ENCODE data around the gene MNX1.

The MNX1 gene

GRCh38 chr7:157032644-157033482, 22.4 kb upstream of the MNX1 start:
- DNase-seq (ENCODE audit: low read depth): no peak

DNA sequence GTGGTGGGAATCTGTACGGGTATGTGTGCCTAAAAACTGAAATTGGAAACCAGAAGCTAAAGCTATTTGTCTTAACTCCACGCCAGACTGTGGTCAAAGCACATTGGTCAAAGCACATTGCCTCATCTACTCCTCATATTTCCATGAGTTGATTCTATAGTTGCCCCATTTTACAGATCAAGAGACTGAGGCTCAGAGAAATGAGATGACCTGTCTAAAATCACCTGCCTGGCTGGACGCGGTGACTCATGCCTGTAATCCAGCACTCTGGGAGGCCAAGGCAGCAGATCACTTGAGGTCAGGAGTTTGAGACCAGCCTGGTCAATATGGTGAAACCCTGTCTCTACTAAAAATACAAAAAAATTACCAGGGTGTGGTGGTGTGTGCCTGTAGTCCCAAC, 21.7 kb upstream of the MNX1 start:
- DNase-seq (ENCODE audit: low read depth): no peak

DNA sequence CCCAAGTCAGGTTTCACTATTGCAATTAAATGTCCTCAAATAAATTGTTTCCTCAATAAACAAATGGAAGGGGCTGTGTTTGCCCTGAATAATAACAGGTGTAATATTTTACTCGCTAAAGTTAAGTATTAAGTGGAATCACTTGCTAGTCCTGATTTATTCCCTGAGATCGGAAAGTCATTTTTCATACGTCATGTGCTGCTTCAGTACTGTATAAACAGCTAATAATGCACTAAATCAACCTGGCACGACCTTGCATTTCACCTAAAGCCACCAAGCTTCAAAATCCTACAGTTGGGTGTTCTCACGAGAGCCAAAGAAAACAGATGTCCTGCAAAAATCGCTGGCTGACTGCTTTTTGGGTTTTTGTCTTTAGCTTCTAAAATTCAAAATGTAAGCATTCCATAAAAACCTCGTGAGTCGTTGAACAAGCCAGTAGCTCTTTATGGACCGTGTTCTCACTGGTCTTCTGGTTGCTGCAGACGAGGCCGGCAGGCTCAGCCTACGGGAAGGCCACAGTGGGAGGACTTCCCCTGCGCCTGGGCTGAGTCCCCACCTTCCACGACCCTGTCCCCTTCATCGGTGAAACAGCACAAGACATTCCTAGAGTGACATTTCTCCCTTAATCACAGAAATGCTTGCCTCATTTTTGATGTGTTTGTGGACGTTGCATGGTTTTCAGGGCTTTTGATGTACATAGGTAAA, 17.9 kb upstream of the MNX1 start:
- DNase-seq (ENCODE audit: low read depth): no peak

DNA sequence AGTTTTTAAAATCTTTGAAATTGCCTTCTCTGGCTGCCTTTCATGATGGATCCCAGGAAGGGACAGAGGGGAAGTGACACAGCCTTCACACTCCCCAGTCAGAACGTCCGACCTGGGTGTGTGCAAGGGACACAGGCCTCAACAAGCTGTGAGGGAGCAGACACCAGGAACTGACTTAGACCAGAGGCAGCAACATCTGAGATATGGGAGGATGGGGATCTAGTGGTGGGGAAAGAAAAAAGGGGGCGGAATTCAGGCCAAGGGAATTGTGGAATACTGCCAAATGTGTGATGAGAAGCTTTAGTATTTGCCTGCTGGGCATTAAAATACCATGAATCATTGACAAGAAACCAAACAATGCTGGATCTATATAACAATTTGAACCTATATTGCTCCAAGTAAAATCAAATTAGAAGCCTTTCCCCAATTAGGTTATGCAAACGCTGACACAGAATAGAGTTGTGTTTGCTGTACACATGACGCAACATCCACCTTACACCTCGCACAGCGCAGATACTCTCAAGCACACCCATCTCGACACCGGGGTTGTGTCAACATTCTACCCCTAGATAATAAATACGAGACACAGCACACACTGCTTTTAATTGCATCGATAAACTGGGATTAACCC, 17.2 kb upstream of the MNX1 start:
- DNase-seq (ENCODE audit: low read depth): no peak

DNA sequence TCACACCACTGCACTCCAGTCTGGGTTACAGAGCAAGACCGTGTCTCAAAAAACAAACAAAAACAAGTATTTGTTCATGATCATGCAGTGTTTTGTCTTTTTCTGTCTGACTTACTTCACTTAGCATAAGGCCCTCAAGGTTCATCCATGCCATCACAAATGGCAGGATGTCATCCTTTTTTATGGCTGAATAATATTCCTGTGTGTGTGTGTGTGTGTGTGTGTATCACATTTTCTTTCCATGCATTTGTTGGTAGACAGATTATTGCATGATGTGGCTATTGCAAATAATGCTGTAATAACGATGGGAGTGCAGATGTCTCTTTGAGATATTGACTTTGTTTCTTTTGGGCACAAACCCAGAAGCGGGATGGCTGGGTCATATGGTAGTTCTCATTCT, 14.3 kb upstream of the MNX1 start:
- no peak for DNase-seq (ENCODE audit: low read depth)

DNA sequence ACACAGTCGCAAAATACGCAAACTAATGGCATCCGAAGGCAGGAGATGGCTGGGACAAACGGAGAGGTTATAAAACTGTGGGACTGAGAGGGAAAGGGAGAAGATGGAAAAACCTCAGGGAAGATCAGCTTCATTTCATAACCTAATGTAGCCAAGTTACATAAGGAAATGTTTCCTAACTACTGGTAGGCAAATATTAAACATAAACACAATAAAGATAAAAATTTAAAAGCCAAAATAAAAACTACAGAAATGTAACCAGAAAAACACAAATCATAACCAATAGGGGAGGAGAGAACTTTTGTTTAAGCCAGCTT, 13.1 kb upstream of the MNX1 start:
- DNase-seq (ENCODE audit: low read depth): no peak

GRCh38 chr7:157022681-157023588, 12.5 kb upstream of the MNX1 start:
- DNase-seq (ENCODE audit: low read depth): no peak

- DNase-seq (ENCODE audit: low read depth): no peak
Measured at GRCh38 chr7:157021871-157022680, 11.6 kb upstream of the MNX1 start.

GRCh38 chr7:157021071-157021870, 10.8 kb upstream of the MNX1 start:
- no peak for DNase-seq (ENCODE audit: low read depth)

DNA sequence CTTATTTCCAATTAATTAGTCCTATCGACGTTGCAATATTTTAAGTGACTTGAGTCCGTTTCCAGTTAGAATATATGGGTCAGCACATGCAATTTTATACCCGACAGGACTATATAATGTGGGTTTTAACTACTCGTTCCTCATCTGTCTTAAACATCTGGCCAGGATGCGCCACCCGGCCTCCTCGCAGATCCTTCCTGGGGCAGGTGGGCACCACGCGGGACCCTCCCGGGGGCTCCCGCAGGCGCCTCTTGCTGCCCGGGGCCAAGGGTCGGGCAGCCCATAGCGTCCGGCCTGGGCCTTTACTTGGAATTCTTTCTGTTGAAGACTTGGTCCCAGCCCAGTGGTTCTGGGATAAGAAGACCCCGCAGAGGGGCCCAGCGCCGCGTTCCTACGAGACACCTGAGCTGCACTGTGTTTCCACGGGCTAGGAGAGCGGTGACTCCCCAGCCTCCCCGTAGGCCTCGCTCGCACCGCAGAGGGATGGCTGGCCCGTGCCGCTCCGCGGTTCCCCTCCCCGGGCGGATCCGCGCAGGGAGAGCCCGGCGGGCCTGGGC, 10.1 kb upstream of the MNX1 start:
- no peak for DNase-seq (ENCODE audit: low read depth)

DNA sequence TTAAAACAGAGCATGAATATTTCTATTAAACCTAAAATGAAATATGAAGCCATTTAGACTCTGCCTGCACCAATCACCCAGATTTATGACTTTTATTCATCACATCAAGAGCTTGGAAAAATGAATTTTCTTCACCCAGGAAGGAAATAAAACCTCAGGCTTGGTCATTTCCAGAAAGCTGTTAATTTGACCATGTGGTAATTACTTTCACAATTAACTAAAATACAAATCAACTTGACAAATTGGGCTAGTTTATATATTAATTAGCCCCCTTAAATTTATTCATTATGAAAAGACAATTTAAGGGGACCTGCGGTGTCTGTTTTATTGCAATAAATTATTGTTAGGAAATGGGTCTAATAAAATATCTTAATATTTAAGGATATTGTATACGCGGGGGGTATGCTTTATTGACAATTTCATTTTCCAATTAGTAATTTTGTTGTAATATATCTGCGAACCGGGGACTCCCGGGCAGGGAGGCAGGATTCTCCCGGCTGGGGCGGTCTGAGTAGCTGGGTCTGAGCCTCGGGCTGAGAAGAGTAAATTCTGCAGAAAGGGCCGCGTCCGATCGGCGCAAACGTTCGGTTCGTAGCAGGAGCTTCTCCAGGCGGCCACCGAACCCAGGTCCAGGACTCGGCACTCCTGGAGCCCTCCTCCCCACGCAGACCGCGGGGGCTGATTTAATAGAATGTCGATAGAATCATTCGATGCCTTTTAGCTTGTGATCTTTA, 9.4 kb upstream of the MNX1 start:
- no peak for DNase-seq (ENCODE audit: low read depth)

DNA sequence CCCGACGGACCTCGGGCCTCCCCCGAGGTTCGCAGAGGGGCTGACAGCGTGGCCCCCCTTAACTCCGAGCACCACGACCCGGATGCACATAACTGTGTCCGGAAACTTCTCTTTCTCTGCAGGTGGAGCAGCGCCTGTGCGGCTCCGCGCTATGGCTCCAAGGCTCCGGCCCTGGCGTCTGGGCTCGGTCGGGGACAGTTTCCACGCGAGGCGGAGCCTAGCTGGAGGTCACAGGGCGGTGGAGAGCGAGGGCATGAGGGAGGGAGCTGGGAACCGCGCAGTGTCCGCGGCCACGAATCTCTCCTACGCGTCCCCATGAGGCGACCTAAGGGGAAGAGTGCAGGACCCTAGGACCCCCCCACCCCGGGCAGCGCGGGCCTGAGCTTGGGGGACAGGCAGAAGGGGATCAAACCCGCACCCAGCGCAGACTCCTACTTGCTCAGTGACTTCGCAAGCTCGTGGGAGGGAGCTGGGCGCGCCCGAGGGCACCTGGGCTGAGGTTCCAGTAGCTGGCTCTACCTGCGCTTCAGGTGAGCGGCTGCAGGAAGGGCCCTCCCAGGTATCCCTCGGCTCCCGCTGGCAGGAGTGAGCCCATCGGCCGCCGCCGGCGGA, 8.6 kb upstream of the MNX1 start:
- no peak for DNase-seq (ENCODE audit: low read depth)

GRCh38 chr7:157018328-157018996, 8.0 kb upstream of the MNX1 start:
- no peak for DNase-seq (ENCODE audit: low read depth)

- DNase-seq (ENCODE audit: low read depth): no peak
Measured at GRCh38 chr7:157017603-157018327, 7.3 kb upstream of the MNX1 start.

- DNase-seq (ENCODE audit: low read depth): no peak
Measured at GRCh38 chr7:157017149-157017548, 6.7 kb upstream of the MNX1 start.

DNA sequence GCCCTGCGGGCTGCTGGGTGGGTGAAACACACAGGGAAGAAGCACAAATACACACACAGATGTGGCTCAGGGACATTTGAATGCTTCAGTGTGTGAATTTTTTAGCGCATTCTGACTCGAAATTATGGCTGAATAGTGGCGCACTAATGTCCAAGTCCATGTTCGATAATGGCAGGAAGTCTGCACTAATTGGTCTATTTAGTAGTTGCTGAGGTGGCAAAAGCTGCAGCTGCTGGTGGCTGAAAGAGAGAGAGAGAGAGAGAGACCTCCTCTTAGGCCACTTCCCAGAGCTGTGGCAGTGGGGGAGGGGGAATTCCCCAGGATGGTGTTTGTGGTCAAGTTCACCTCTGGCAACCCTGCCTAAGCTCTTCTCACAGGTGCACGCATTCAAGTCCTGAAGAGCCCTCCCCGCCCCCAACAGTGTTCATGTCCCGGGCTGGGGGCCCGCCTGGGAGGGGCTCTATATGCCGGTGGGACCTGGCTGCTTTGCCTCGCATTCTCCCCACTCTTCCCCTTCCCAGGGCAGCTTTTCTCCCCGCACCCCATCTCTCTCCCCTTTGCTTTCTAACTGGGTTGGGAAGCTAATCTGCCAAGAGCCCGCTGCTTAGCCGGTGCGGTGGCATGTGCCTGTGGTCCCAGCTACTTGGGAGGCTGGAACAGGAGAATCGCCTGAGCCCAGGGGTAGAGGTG, 6.0 kb upstream of the MNX1 start:
- DNase-seq (ENCODE audit: low read depth): no peak

DNA sequence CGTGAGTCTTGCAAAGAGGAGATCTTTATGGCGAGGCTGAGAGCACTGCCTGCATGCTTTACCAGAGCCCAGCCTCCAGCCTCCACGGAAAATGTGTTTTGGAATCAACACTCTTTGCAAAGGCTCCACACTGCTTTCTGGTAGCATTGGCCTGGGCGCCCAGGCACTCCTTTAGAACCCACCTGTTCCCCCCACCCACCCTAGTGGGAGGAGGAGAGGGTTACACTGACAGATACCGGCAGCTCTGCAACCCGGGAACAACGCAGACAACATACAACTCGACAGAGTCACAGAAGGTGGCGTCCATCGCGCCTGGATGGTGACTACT, 5.5 kb upstream of the MNX1 start:
- no peak for DNase-seq (ENCODE audit: low read depth)
